Peyer's patch (tissue), 4 donors: ENCODE results near the gene ICA1L.

Experiments
- POLR2A ChIP-seq, 2 donors: fragments of 450-650 bp; IDR thresholded peaks; one replicate each; pipeline ENCODE4 v1.5.1; 2017; ENCODE audit warnings: antibody characterized with exemption in 2 of 2, mild to moderate bottlenecking in 2 of 2, moderate library complexity in 2 of 2
- TF ChIP-seq, protein P1 (sequence below), 6 experiments: fragments of 450-650 bp in 4 of 6; fragments of 200-600 bp in 2 of 6; sonication (generic) in 1 of 6; IDR thresholded peaks; one replicate each; pipeline ENCODE4 v1.5.1; 2017 to 2019; ENCODE audit warnings: antibody characterized with exemption in 6 of 6, mild to moderate bottlenecking in 3 of 6, moderate library complexity in 1 of 6

DNA sequence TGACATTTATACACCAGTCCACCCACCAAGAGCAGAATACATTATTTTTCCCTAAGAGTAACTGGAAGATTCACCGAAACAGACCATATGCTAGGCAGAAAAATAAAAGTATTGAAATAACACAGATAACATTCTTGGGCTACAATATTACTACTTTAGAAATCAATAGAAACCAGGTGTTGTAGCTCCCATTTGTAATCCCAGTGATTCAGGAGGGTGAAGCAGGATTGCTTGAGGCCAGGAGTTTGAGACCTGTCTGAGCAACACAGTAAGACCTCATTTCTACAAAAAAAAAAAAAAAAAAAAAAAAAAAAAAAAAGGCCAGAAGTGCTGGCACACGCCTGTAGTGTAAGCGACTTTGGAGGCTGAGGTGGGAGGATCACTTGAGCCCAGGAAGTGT lies 9.6 kb downstream of the ICA1L start:
- TF ChIP-seq POLR2A (IDR thresholded peaks at IDR 0.05): no peak
- TF ChIP-seq, protein P1, sequence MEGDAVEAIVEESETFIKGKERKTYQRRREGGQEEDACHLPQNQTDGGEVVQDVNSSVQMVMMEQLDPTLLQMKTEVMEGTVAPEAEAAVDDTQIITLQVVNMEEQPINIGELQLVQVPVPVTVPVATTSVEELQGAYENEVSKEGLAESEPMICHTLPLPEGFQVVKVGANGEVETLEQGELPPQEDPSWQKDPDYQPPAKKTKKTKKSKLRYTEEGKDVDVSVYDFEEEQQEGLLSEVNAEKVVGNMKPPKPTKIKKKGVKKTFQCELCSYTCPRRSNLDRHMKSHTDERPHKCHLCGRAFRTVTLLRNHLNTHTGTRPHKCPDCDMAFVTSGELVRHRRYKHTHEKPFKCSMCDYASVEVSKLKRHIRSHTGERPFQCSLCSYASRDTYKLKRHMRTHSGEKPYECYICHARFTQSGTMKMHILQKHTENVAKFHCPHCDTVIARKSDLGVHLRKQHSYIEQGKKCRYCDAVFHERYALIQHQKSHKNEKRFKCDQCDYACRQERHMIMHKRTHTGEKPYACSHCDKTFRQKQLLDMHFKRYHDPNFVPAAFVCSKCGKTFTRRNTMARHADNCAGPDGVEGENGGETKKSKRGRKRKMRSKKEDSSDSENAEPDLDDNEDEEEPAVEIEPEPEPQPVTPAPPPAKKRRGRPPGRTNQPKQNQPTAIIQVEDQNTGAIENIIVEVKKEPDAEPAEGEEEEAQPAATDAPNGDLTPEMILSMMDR (IDR thresholded peaks at IDR 0.05): no peak
